Measurements from ENCODE around the gene EPOP. TPM values are rescaled to one million over a fixed set of nuclear protein-coding genes. Genes with fewer than 3 reads are reported as not detected.
A peak's percentile ranks its signal among the peaks of the same experiment; 100 is the strongest.

Gene EPOP
- total and polyA plus RNA-seq, 2 of the 13 experiments (the other 11 are each of a cell fraction or from before 2014, with no cell fraction given) = 14.7 to 37.8 TPM

DNA sequence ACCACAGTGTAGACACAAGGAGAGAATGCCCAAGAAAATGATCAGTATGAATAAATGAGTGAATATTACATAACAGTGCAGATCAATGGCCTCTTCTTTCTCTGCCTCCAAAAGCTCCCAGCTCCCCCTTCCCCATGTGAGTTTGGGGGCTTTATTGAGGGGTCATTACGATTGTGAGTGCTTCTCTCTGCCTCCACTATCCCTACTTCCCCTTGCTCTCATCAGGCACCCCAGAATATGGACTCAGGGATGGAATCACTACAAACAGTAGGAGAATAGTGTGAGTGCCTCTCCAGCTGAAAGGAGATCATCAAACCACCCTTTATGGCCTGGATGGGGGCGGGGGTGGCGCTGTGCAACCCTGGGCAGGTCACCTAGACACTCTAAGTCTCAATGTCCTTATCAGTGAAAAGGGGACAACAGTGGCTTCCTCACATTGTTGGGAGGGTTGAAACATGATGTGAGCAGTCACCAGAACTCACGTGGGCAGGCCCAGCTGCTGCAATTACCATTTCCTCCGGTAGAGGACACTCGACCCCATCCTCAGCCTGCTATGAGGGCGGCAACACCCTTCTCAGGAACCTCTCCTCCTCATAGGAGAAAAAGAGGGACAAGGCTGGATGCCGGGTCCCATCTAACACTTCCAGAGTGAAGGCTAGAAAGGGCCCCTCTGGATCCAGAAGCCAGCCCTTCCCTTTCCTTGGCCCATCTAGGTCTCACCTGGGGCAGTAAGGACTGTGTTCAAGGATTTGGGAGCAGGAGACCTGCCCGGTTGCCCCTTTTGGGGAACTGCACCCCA lies 2.1 kb upstream of the EPOP start (continued):
- TF ChIP-seq ZNF570 (CRISPR knock-in tag; IDR thresholded peaks at IDR 0.05; ENCODE audit: borderline replicate concordance) = no peak
- no peak for TF ChIP-seq TEAD2 (CRISPR knock-in tag; IDR thresholded peaks at IDR 0.05)
- TF ChIP-seq RCOR2 (CRISPR knock-in tag; IDR thresholded peaks at IDR 0.05) = peak; percentile 85
- TF ChIP-seq E2F5 (CRISPR knock-in tag; conservative IDR thresholded peaks at IDR 0.05) = no peak
- no peak for TF ChIP-seq ISX (CRISPR knock-in tag; conservative IDR thresholded peaks at IDR 0.05)
- TF ChIP-seq ZGPAT (CRISPR knock-in tag; IDR thresholded peaks at IDR 0.05) = peak; percentile 82
- TF ChIP-seq AKAP8 (CRISPR knock-in tag; IDR thresholded peaks at IDR 0.05) = 0 out of 2 replicates have a peak, but pooled peaks have one; percentile 19
- TF ChIP-seq ZFP90 (CRISPR knock-in tag; IDR thresholded peaks at IDR 0.05; ENCODE audit: borderline replicate concordance) = peak; percentile 86; the same call in 1 of the 2 replicates
- TF ChIP-seq CCAR2 (optimal IDR thresholded peaks at IDR 0.05; ENCODE audit: low read depth, low read length) = no peak
- 0 out of 2 replicates have a peak, but pooled peaks have one; percentile 31 for TF ChIP-seq MYPOP (CRISPR knock-in tag; IDR thresholded peaks at IDR 0.05)
- peak; percentile 77 for TF ChIP-seq PATZ1 (CRISPR knock-in tag; IDR thresholded peaks at IDR 0.05)
- 0 out of 2 replicates have a peak, but pooled peaks have one; percentile 46 for TF ChIP-seq ZNF614 (CRISPR knock-in tag; IDR thresholded peaks at IDR 0.05; ENCODE audit: borderline replicate concordance)
- TF ChIP-seq TSC22D2 (CRISPR knock-in tag; IDR thresholded peaks at IDR 0.05; ENCODE audit: borderline replicate concordance) = peak; percentile 19; the same call in 1 of the 2 replicates
- TF ChIP-seq JDP2 (CRISPR knock-in tag; IDR thresholded peaks at IDR 0.05; ENCODE audit: borderline replicate concordance) = no peak
- TF ChIP-seq RBM39 (IDR thresholded peaks at IDR 0.05; ENCODE audit: low read depth, low read length, poor library complexity, severe bottlenecking) = no peak
- peak; percentile 93 for TF ChIP-seq SAP130 (CRISPR knock-in tag; IDR thresholded peaks at IDR 0.05; ENCODE audit: low read depth)
- TF ChIP-seq, protein P1, sequence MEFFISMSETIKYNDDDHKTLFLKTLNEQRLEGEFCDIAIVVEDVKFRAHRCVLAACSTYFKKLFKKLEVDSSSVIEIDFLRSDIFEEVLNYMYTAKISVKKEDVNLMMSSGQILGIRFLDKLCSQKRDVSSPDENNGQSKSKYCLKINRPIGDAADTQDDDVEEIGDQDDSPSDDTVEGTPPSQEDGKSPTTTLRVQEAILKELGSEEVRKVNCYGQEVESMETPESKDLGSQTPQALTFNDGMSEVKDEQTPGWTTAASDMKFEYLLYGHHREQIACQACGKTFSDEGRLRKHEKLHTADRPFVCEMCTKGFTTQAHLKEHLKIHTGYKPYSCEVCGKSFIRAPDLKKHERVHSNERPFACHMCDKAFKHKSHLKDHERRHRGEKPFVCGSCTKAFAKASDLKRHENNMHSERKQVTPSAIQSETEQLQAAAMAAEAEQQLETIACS (CRISPR knock-in tag; IDR thresholded peaks at IDR 0.05) = no peak; the same call in 1 of the 2 replicates
- TF ChIP-seq CENPT (CRISPR knock-in tag; IDR thresholded peaks at IDR 0.05; ENCODE audit: low read depth) = no peak
- 0 out of 2 replicates have a peak, but pooled peaks have one; percentile 59 for TF ChIP-seq ZNF878 (CRISPR knock-in tag; IDR thresholded peaks at IDR 0.05)
- TF ChIP-seq SOX13 (IDR thresholded peaks at IDR 0.05) = no peak
- peak in 1 of 2 experiments; percentile 72; a peak in 1 of 4 replicates for TF ChIP-seq SOX13 (CRISPR knock-in tag; conservative IDR thresholded peaks at IDR 0.05 in 1 of 2, IDR thresholded peaks at IDR 0.05 in 1 of 2)
